HG02763 (cell line): Measurements from ENCODE around the gene SREBF1.

Experiments
- ATAC-seq: cut with Tn5 transposase; IDR thresholded peaks from one replicate; pipeline ENCODE4 v1.9.1; 2021; ENCODE audit warnings: mild to moderate bottlenecking, moderate library complexity; ENCODE audit not compliant: unreplicated experiment

SREBF1 gene

DNA sequence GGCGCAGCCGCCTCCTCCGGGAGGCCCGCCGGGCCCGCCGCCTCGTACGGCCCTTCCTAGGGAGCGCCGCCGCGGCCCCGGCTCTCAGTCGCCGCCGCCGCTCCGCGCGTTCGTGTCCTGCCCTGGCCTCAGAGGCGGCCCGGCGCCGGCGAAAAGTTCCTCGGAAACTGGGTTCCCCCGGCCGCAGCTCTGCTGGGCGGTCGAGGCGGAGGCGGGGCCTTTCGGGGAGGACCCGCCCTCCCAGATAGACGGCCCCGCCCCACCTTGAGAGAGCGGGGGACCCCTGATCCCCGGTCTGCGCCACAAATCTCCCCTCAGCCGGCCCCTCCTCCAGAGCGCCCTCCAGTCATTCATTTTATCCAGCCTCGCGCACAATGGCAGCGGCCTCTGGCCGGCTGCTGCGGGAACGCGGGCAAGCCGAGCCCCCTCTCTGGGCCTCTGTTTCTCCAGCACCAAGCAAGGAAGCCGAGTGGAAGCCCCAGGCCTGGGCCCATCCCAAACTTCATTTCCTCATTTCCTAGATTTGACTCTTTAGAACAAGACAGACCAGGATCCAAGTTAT lies at the start of gene SREBF1:
Gene SREBF1, minus strand, starts transcription at position 169 of the 562 bp plus-strand sequence. CDS start 169 bp downstream, outside the sequence.
- ATAC-seq = peak; percentile 22

- ATAC-seq = no peak
These were observed 49.4 kb upstream of the SREBF1 start for GRCh38 chr17:17886226-17886625.

DNA sequence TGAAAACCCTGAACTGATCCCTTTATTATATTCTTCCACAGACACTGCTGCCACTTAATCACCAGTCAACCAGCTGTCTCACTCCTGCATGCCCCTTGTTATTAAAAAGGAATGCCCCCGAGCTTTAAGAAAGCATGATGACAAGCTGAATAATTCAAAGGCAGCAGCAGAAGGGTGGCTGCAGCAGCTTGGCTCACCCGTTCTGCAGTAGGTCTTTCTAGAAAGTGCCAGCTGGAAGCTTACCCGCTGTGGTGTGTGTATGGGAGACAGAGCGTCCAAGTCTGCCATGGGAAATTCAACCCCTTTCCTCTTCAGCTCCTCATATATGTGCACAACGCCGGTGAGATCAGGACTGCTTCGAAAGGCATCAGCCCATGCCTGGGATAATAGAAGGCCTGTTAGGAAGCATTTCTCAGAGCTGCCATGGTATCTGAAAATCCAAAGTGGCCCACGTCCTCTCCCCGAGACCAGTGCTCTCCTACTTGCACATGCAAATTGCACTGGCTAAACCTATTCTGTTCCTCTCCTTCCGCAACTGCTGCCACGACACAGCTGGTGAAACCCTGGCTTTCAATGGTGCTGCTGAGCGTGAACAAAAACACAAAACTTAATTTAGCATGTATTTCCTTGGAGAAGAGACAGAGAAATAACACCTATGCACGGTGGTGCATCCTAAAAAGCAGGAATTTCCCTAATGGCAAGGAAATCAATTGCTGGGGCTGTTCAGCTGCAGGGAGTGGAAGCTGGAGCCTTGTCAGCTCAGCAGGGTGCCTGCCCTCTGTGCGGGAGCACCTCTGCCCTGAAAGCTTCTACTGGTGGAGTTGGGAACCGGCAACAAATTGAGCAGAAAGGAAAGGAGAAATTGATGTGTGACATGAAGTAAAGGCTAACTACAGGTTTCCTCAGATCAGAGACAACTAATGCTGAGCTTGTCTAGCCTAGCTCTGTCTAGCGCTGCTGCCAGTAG lies 47.9 kb upstream of the SREBF1 start:
- ATAC-seq = no peak

GRCh38 chr17:17883801-17884200 lies 47.0 kb upstream of the SREBF1 start:
- no peak for ATAC-seq

DNA sequence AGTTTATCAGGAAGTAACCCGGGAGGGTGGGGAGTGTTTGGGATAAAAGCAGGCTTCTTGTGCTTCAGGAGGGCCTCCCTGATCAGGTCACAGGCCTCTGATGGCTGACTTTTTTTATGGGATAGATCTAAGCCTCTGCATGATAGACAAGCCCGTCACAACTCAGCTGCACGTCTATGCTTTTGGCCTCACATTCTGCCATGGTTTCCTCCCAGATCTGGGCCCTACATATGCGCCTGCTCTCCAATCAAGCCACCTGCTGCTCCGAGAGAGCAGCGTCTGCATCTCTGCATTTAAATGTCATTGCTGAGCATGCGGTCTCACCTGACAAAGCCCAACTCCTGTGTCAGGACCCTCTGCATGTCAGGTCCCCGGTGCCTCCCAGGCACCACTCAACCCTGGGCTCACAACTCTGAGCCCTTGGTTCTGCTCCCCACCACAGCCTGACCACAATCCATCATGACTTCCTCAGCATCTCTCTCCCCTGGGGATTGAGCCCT lies 45.3 kb upstream of the SREBF1 start:
- ATAC-seq = no peak

- no peak for ATAC-seq
These were observed 43.9 kb upstream of the SREBF1 start for GRCh38 chr17:17880577-17881196.

- no peak for ATAC-seq
These were observed 41.0 kb upstream of the SREBF1 start for GRCh38 chr17:17877529-17878358.

GRCh38 chr17:17876959-17877528 lies 40.3 kb upstream of the SREBF1 start:
- no peak for ATAC-seq

GRCh38 chr17:17874478-17874877 lies 37.7 kb upstream of the SREBF1 start:
- no peak for ATAC-seq

- no peak for ATAC-seq
These were observed 36.7 kb upstream of the SREBF1 start for GRCh38 chr17:17873450-17873991.

GRCh38 chr17:17872547-17873345 lies 36.0 kb upstream of the SREBF1 start:
- no peak for ATAC-seq

- no peak for ATAC-seq
These were observed 35.1 kb upstream of the SREBF1 start for GRCh38 chr17:17871913-17872312.

DNA sequence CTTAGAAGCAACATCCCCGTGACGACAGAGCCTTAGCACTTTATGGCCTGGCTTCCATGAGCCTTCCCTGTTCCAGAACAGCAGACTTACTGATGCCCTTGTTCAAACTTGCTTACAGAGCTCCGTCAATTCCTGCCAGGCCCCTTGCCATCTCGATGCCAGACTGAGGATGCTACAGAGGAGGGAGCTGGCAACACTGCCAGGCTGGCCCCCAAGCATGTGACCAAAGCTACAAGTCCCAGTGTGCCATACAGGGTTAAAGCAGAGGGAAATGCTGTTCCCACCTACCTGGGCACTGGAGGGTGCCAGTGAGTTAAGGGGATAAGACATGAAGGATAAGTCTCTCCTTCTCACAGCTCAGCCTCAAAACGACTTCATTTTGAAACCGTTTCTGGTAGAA lies 33.5 kb upstream of the SREBF1 start:
- no peak for ATAC-seq

DNA sequence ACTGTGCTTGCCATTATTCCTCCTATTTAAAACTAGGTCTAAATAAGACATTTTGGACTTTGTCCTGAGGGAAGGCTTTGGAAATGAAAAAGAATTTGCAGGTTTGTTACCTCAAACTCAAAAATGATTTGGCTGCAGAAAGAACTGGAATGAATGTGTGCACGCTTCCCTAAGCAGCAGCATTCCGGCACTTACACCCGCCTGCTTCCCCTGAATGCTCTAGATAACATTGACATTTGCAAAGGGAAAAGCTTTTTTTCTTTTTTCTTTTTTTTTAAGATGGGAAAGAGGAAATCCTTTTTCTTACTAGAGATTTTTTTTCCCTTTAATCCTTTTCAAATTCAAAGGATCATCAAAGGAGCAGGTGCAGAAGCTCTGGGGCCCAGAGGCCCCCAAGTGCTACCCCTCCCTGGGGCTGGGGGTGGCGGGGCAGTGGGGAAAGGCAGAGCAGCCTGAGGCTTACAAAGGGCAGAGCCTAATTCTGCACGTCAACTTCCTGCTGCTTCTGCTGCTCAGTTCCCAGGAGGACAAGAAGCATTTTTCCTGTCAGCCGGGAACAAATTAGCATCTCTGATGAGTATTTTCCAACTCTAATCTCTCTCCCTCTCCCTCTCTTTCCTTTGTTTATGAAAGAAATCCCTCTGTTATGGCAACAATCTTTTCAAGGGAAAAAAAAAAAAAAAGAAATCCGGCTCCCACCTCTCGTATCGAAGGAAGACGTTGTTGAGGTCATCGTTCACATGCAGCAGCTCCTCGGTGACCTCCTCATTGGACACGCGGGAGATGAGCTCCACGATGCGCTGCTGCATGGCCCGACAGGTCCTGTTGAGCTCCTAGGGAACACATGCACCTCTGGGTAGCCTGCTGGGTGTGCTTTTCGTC lies 32.1 kb upstream of the SREBF1 start:
- no peak for ATAC-seq

- no peak for ATAC-seq
These were observed 30.1 kb upstream of the SREBF1 start for GRCh38 chr17:17866897-17867296.

GRCh38 chr17:17866425-17866824 lies 29.6 kb upstream of the SREBF1 start:
- no peak for ATAC-seq

DNA sequence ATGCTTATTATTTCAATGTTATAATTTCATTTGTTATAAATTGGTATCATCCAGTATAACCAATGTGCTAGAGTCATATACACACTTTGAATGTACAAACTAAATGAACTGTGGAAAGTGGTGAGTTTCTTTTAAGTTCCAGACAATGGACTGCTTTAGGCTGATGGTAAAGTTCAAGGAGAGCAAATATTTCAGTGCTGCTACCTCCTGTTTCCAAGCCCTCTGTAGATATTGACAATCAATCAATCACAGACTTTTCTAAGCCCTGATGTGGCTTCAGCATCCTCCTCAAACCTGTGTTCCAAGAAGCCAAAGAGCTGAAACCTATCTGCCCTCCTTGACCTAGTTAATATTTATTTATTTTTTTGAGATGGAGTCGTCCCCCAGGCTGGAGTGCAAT lies 28.2 kb upstream of the SREBF1 start:
- no peak for ATAC-seq

DNA sequence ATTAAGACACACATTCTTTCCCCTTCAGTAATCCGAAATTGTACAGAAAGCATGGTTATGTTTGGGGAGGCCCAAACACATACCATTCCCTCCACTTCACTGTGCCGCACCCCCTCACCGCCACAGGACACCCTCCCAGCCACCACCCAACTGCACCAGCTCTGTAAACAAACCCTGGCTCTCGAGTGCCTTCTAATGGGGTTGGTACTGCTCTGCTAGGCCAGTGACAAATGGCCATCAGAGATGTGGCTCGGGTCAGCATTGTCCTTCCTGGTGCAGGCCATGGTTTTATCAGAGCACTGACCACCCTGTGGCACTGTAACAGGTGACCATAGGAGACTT lies 24.0 kb upstream of the SREBF1 start:
- no peak for ATAC-seq
